IPS-18a (cell line): ENCODE measurements around the gene ZNF135.

Source experiments
- H3K27ac ChIP-seq: one replicate; pipeline ENCODE4 v1.5.1; 2013; ENCODE audit warnings: low read length
- H3K27me3 ChIP-seq: one replicate; pipeline ENCODE4 v1.6.1; 2013; ENCODE audit warnings: mild to moderate bottlenecking, low read length; ENCODE audit not compliant: control insufficient read depth, insufficient read depth
- H3K36me3 ChIP-seq: one replicate; pipeline ENCODE4 v1.6.1; 2013; ENCODE audit warnings: low read depth, low read length; ENCODE audit not compliant: control insufficient read depth
- H3K4me1 ChIP-seq: one replicate; pipeline ENCODE4 v1.6.1; 2013; ENCODE audit warnings: low read depth, low read length; ENCODE audit not compliant: control insufficient read depth
- H3K4me3 ChIP-seq: one replicate; pipeline ENCODE4 v1.5.1; 2013; ENCODE audit warnings: low read length
- H3K9ac ChIP-seq: one replicate; pipeline ENCODE4 v1.6.1; 2013; ENCODE audit warnings: mild to moderate bottlenecking, low read length, moderate library complexity
- H3K9me3 ChIP-seq: one replicate; pipeline ENCODE4 v1.6.1; 2013; ENCODE audit warnings: low read depth, low read length; ENCODE audit not compliant: control insufficient read depth

ZNF135 gene

DNA sequence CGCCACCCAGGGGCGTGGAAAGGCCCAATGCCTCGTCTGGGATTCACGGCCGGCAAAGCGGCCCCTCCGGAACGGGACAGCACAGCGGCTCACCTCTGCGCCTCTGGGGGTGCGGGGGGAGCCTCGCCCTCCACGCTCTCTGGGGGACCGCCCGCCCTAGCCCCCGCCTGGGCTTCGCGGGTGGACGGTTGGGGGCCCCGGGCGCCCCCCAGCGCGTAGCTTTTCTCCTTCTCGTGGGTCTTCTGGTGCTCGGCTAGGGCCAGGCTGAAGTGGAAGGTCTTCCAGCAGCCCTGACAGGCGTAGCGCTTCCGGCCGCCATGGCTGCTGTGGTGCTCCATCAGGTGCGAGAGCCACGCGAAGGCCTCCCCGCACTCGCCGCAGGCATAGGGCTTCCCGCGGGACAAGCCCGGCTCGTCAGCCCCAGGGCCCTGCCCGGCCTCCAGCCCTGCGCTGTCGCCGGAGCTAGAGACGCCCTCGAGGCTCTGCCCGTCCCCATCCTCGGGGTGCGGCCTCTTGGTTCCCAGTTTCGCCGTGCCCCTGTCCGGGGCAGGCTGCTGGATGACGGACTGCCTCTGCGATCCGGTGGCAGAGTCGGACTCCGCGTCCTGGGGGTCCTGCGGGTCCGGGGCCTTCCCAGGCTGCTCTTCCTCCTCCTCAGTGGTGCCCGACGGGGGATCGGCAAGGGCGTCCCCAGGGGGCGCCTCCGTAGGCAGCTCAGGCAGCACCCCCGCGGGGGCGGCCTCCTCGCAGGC is 25.7 kb downstream of the ZNF135 start:
- H3K27me3 ChIP-seq = no peaks in the 10 kb centered on the region
- no peak overlapping the region for H3K9ac ChIP-seq
- H3K27ac ChIP-seq = no peak overlapping the region
- H3K4me1 ChIP-seq = no peaks in the 10 kb centered on the region
- H3K9me3 ChIP-seq = no peaks in the 10 kb centered on the region
- H3K36me3 ChIP-seq = peaks cover 18% of the 10 kb centered on the region
- H3K4me3 ChIP-seq = no peak overlapping the region

DNA sequence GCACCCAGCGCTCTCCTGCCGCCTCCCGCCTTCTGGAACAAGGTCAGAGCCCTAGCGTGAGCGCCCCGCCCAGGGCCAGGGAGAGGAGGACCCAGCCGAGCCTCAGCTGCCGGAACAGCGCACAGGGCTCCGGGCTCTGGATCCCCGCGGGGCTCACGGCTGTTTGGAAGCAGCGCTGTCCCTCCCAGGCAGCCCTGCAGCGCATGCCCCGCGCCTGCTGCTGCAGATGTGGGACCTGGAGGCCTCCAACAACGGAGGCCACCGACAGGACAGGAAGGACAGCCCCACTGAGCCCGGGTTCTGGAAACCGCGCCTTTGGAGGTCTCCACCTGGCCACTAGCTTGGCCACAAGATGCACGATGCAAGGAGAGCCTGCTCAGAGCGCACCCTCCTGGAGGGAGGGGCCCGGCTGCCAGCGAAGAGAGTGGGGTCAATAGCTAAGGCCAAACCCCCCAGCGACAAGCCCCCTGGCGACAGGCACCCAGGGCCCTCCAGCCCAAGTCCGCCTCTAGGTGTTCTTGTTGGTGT is 26.3 kb downstream of the ZNF135 start:
- no peak overlapping the region for H3K9ac ChIP-seq
- no peaks in the 10 kb centered on the region for H3K9me3 ChIP-seq
- H3K36me3 ChIP-seq = peaks cover 19% of the 10 kb centered on the region
- H3K4me1 ChIP-seq = no peaks in the 10 kb centered on the region
- no peak overlapping the region for H3K4me3 ChIP-seq
- no peaks in the 10 kb centered on the region for H3K27me3 ChIP-seq
- H3K27ac ChIP-seq = no peak overlapping the region

DNA sequence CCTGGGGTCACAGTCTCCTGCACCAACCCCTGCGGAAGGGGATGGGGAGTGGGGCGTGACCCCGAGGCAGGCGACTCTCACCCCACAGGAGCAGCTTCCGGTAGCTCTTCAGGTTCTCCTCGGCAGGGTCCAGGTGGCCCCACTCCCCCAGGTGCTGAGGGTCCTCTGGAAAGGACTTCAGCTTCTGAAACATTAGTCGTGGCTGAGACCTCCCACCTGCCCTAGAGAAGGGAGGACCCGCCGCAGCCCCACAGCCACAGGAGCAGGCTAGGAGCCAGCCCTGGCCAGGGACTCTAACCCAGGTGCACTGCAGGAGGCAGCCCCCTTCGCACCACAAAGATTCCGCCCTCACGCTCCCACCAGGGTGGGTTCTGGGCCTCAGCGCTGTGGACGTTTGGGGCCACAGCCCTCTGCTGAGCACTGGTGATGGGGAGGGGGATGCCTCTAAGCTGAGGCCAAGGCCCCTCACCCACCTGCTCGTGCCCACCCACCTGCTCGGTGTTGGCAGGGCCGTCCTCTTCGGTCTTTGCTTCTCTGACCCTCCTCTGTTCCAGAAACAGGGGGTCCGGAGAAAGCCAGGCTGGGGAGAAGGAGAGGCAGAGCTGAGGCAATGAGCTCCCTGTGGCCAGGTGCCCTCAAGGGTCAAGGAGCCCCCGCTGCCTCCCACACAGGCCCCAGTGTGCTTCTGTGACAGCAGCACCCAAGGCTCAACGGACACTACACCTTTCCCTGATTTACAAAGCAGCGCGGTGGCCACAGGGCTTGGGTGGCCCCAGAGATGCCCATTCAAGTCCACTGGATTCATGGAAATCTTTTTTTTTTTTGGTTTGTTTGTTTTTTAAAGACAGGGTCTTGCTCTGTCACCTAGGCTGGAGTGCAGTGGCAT is 28.0 kb downstream of the ZNF135 start:
- H3K4me3 ChIP-seq = no peak overlapping the region
- peaks cover 4% of the 10 kb centered on the region for H3K4me1 ChIP-seq
- no peak overlapping the region for H3K27ac ChIP-seq
- no peak overlapping the region for H3K9ac ChIP-seq
- peaks cover 19% of the 10 kb centered on the region for H3K36me3 ChIP-seq
- H3K9me3 ChIP-seq = no peaks in the 10 kb centered on the region
- no peaks in the 10 kb centered on the region for H3K27me3 ChIP-seq

DNA sequence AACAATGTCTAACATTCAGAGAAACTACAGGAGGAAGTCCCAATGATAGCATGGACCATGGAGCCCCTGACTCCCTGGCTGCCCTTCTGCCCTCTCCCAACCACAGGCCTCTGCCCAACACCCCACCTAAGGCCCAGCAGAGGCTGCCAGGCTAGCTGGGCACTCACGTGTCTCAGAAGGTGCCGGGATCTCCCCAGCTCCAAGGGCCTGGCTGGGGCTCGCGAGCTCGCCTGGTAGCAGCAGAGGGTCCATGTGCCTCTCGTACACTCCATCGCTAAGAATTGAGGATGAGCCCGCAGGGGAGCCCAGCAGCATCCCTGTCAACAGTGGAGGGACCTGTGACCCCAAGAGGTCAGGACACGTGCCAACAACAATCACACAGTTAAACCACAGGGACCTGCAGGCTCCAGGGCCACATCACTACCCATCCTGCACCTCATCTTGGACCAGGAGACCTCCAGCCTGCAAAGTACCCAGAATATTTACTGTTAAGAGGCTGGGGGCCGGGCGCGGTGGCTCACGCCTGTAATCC is 29.5 kb downstream of the ZNF135 start:
- Histone ChIP-seq H3K27me3 (no peaks in the 10 kb centered on the region), H3K9ac (no peak overlapping the region), H3K4me3 (no peak overlapping the region), H3K4me1 (peaks cover 4% of the 10 kb centered on the region), H3K27ac (no peak overlapping the region), H3K36me3 (peaks cover 19% of the 10 kb centered on the region), H3K9me3 (no peaks in the 10 kb centered on the region)

DNA sequence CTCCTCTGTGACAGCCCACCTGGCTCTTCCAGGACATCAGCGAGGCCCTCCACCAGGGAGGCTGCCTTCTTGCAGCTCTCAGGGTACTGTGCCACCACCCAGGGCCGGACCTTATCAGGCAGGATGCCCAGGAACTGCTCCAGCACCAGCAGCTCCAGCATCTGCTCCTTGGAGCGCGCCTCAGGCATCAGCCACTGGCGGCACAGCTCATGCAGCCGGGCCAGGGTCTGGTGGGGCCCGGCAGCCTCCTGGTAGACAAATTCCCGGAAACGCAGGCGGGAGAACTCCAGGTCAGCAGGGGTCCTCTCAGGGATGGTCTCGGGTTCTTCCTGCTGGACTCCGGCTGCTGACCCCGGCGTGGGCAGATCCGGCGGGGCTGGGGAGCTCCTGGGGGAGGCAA is 30.8 kb downstream of the ZNF135 start:
- H3K9ac ChIP-seq = no peak overlapping the region
- H3K36me3 ChIP-seq = peaks cover 19% of the 10 kb centered on the region
- H3K9me3 ChIP-seq = no peaks in the 10 kb centered on the region
- peaks cover 4% of the 10 kb centered on the region for H3K4me1 ChIP-seq
- H3K4me3 ChIP-seq = no peak overlapping the region
- no peak overlapping the region for H3K27ac ChIP-seq
- no peaks in the 10 kb centered on the region for H3K27me3 ChIP-seq

DNA sequence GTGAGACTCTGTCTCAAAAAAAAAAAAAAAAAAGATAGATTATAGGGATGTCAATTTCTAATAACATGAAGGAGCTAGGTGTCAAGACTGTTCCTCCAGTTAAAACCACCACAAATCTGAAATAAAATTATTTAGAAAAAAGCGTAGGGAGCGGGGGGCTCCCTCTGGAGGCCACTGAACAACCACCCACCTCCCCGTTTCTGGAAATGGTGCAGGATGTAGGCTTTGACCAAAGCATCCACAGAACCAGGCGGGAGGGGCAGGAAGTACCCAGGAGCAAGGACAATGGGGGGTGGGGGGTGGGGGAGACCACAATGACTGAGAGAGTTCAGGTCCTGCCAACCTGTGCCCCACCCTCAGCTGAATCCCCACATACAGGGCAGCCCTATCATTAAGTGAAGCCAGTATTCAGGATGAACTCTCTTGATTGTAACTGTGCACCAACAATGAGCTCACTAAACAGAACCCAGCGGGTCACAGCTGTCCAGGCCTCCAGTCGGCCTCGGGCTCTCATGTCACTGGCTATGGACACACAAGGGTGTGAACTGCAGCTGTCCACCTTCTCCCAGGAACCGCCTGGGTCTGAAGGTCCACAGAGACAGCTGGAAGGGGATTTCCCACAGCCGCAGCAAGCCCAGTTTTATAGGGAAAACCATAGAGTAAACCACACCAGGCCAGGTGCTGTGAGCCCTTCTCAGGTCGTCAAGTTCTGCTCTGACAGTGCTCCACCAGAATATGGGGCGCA is 32.3 kb downstream of the ZNF135 start:
- Histone ChIP-seq H3K27me3 (no peaks in the 10 kb centered on the region), H3K4me1 (peaks cover 4% of the 10 kb centered on the region), H3K9ac (no peak overlapping the region), H3K36me3 (peaks cover 11% of the 10 kb centered on the region), H3K27ac (no peak overlapping the region), H3K9me3 (no peaks in the 10 kb centered on the region), H3K4me3 (no peak overlapping the region)

DNA sequence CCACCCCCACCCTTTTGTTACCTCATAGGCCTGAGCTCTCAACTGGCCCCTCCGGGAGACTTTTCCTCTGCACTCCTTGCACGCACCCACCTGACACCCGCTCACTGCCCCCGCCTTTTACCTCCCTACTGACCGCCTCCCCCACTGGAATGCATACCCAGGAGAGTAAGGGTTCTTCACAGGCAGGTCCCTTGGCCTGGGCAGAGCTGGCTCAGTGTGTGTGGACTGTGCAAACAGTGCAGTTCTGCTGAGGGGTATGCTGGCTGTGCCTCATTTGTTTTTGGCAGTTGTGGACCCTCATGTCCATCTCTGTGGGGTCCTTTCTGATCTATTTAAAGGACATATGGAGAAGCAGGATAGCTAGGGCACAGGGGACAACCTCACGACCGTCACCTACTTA is 34.0 kb downstream of the ZNF135 start:
- H3K9me3 ChIP-seq = no peaks in the 10 kb centered on the region
- peaks cover 9% of the 10 kb centered on the region for H3K4me1 ChIP-seq
- no peaks in the 10 kb centered on the region for H3K27me3 ChIP-seq
- H3K36me3 ChIP-seq = peaks cover 3% of the 10 kb centered on the region
- H3K4me3 ChIP-seq = no peak overlapping the region
- no peak overlapping the region for H3K27ac ChIP-seq
- H3K9ac ChIP-seq = no peak overlapping the region

DNA sequence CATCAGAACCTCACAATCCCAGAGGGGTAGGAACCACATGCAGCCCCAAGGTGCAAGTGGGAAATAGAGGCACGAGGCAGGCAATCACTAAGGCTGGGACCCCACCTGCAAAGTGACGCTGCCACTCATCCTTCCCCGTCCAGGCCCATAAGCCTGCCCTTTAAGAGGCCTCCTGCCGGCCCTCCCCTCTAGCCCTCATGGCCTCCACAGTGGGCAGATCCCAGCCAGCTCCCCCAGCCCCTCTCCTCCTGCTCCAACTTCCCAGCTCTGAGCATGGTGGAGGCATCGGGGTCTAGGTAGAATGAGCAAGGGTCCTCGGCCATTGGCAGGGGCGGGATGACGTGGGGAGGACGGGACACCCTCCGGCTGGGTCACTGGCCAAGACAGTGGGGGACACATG is 36.2 kb downstream of the ZNF135 start:
- H3K9me3 ChIP-seq = peaks cover 5% of the 10 kb centered on the region
- H3K27me3 ChIP-seq = no peaks in the 10 kb centered on the region
- no peaks in the 10 kb centered on the region for H3K36me3 ChIP-seq
- H3K4me3 ChIP-seq = no peak overlapping the region
- H3K9ac ChIP-seq = no peak overlapping the region
- peaks cover 14% of the 10 kb centered on the region for H3K4me1 ChIP-seq
- no peak overlapping the region for H3K27ac ChIP-seq

DNA sequence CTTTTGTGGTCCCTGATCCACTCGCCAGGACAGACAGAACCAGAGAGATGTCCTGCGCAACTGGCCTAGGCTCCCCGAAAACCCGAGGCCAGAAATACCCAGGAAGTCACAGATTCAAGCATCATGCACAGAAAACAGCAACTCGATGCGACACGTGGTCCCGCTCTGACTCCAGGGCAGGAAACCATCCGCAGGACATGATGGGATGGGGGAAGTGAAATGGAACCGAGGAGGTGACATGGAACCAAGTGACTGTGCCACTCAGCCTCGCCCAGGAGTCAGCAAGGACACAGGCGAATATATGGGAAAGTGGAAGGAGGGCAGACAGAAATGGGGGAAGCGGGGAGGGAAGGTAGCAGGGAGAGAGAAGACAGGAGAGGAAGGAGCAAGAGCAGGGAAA is 37.8 kb downstream of the ZNF135 start:
- Histone ChIP-seq H3K27ac (no peak overlapping the region), H3K9me3 (peaks cover 5% of the 10 kb centered on the region), H3K36me3 (no peaks in the 10 kb centered on the region), H3K4me1 (peaks cover 11% of the 10 kb centered on the region), H3K27me3 (no peaks in the 10 kb centered on the region), H3K4me3 (peak overlapping the region; percentile 90), H3K9ac (peak overlapping the region; percentile 99)

DNA sequence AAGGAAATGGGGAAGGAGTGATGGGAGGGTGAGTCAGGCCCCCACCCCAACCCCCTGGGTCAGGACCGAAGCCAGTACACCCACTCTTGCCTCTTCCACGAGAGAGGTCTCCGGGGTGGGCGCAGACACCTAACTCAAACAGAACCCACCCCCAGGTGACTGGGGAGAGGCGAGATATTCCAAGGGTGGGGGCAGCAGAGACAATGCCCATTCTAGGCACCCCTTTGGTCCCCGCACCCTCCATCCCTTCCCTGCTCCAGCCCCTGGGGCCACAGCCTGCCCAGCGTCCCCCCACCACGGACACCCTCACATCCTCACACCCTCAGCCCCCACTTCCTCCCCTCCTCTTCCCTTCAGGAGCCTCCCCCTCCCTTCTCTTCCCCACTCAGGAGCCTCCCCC is 38.3 kb downstream of the ZNF135 start:
- Histone ChIP-seq H3K4me1 (peaks cover 11% of the 10 kb centered on the region), H3K27me3 (no peaks in the 10 kb centered on the region), H3K27ac (no peak overlapping the region), H3K4me3 (peak overlapping the region; percentile 90), H3K9me3 (peaks cover 5% of the 10 kb centered on the region), H3K36me3 (no peaks in the 10 kb centered on the region), H3K9ac (peak overlapping the region; percentile 99)
